Smooth muscle cell (in vitro differentiated cells): ENCODE results near the gene EGR4. TPM values are rescaled to one million over a fixed set of nuclear protein-coding genes. Genes with fewer than 3 reads are reported as not detected.
A peak's percentile ranks its signal among the peaks of the same experiment; 100 is the strongest.

Source experiments
- DNase-seq: peaks from one replicate; lab custom pipeline; 2025; ENCODE audit not compliant: unreplicated experiment; lab: John Stamatoyannopoulos, UW
- H2AFZ ChIP-seq: fragments of 200-600 bp; sonication (generic); 2 replicates; pipeline ENCODE4 v1.6.0; 2016; ENCODE audit warnings: antibody characterized with exemption, low read depth, mild to moderate bottlenecking
- H3F3A ChIP-seq: fragments of 200-600 bp; sonication (generic); 2 replicates; pipeline ENCODE4 v1.6.0; 2017; ENCODE audit warnings: antibody characterized with exemption, low read depth
- H3K27ac ChIP-seq: fragments of 200-600 bp; sonication (generic); 2 replicates; pipeline ENCODE4 v1.5.1; 2016; ENCODE audit warnings: low read depth, mild to moderate bottlenecking
- H3K27me3 ChIP-seq: fragments of 200-600 bp; sonication (generic); 2 replicates; pipeline ENCODE4 v1.6.1; 2016; ENCODE audit warnings: low read depth, mild to moderate bottlenecking
- H3K36me3 ChIP-seq: fragments of 200-600 bp; sonication (generic); 2 replicates; pipeline ENCODE4 v1.5.1; 2016; ENCODE audit warnings: low read depth
- H3K4me1 ChIP-seq: fragments of 200-600 bp; sonication (generic); 2 replicates; pipeline ENCODE4 v1.5.1; 2016; ENCODE audit warnings: low read depth
- H3K4me2 ChIP-seq: fragments of 200-600 bp; sonication (generic); 2 replicates; pipeline ENCODE4 v1.6.0; 2016; ENCODE audit warnings: mild to moderate bottlenecking
- H3K4me3 ChIP-seq: fragments of 200-600 bp; sonication (generic); 2 replicates; pipeline ENCODE4 v1.5.1; 2016; ENCODE audit warnings: mild to moderate bottlenecking
- H3K79me2 ChIP-seq: fragments of 200-600 bp; sonication (generic); 2 replicates; pipeline ENCODE4 v1.6.0; 2016; ENCODE audit warnings: low read depth, mild to moderate bottlenecking
- H3K9ac ChIP-seq: fragments of 200-600 bp; sonication (generic); 2 replicates; pipeline ENCODE4 v1.6.0; 2016; ENCODE audit warnings: low read depth
- H3K9me3 ChIP-seq: fragments of 200-600 bp; sonication (generic); replicated peaks from 2 replicates; pipeline ENCODE4 v1.5.1; 2016; ENCODE audit warnings: low read depth
- H4K20me1 ChIP-seq: fragments of 200-600 bp; sonication (generic); 2 replicates; pipeline ENCODE4 v1.6.0; 2016; ENCODE audit warnings: low read depth
- CTCF ChIP-seq: fragments of 200-600 bp; sonication (generic); IDR thresholded peaks from 2 replicates; pipeline ENCODE4 v1.5.1; 2017; ENCODE audit warnings: borderline replicate concordance, mild to moderate bottlenecking, antibody characterized with exemption; ENCODE audit not compliant: insufficient read depth, poor library complexity, severe bottlenecking
- WGBS: methylation state at CpG from one replicate; pipeline ENCODE4 v1.1.7; 2016; ENCODE audit warnings: low lambda C conversion rate; 5-methylcytosine and 5-hydroxymethylcytosine counted together
- polyA plus RNA-seq: library from polyadenylated mRNA; unstranded; fragments of >200 nt; fragmentation: Nextera tagmentation; extraction: Ambion mirVana; gene quantifications from 2 replicates; pipeline ENCODE4 v1.2.1, GENCODE V29; 2016
- total RNA-seq: library from RNA; depleted of rRNA; stranded (reverse); fragments of >200 nt; gene quantifications from 2 replicates; pipeline ENCODE4 v1.2.3, GENCODE V29; 2014

EGR4 gene
- total and polyA plus RNA-seq, 2 experiments from 2014 or later = 0.99 to 7.2 TPM

GRCh38 chr2:73268830-73269685 lies 24.3 kb downstream of the EGR4 start:
- Histone ChIP-seq H3K27me3 (peaks cover 49% of the 10 kb centered on the region), H2AFZ (no peak overlapping the region), H3K79me2 (no peaks in the 10 kb centered on the region), H3K9ac (no peak overlapping the region), H3F3A (no peaks in the 10 kb centered on the region), H3K36me3 (no peaks in the 10 kb centered on the region), H3K4me1 (peaks cover 21% of the 10 kb centered on the region), H3K4me3 (peak overlapping the region; percentile 39), H3K4me2 (peak overlapping the region; percentile 81), H3K27ac (no peak overlapping the region), H3K9me3 (no peaks in the 10 kb centered on the region), H4K20me1 (peaks cover 16% of the 10 kb centered on the region)
- no peak for TF ChIP-seq CTCF
- 3% methylated on average over 85 of the region's 113 CpGs for WGBS
- no peak for DNase-seq

GRCh38 chr2:73268366-73268829 lies 24.9 kb downstream of the EGR4 start:
- Histone ChIP-seq H3K27me3 (peaks cover 49% of the 10 kb centered on the region), H3K4me2 (peak overlapping the region; percentile 81), H3K36me3 (no peaks in the 10 kb centered on the region), H3K27ac (no peak overlapping the region), H3K4me3 (peak overlapping the region; percentile 39), H3K9me3 (no peaks in the 10 kb centered on the region), H3K9ac (no peak overlapping the region), H2AFZ (no peak overlapping the region), H4K20me1 (peaks cover 16% of the 10 kb centered on the region), H3K79me2 (no peaks in the 10 kb centered on the region), H3F3A (no peaks in the 10 kb centered on the region), H3K4me1 (peaks cover 21% of the 10 kb centered on the region)
- no peak for DNase-seq
- 38% methylated on average over 14 of the region's 14 CpGs for WGBS
- no peak for TF ChIP-seq CTCF

- TF ChIP-seq CTCF = no peak
- Histone ChIP-seq H3K4me1 (peaks cover 12% of the 10 kb centered on the region), H3K27ac (no peak overlapping the region), H3K27me3 (peaks cover 47% of the 10 kb centered on the region), H3K9ac (no peak overlapping the region), H3K4me3 (no peak overlapping the region), H3K79me2 (no peaks in the 10 kb centered on the region), H3F3A (no peaks in the 10 kb centered on the region), H4K20me1 (peaks cover 16% of the 10 kb centered on the region), H3K36me3 (no peaks in the 10 kb centered on the region), H3K9me3 (no peaks in the 10 kb centered on the region), H2AFZ (no peak overlapping the region), H3K4me2 (no peak overlapping the region)
- WGBS = over 99% methylated on average over 4 of the region's 4 CpGs
- no peak for DNase-seq
Measured at GRCh38 chr2:73267008-73267407, 26.3 kb downstream of the EGR4 start.
